ENCODE data around the gene PIEZO1.

The PIEZO1 gene

DNA sequence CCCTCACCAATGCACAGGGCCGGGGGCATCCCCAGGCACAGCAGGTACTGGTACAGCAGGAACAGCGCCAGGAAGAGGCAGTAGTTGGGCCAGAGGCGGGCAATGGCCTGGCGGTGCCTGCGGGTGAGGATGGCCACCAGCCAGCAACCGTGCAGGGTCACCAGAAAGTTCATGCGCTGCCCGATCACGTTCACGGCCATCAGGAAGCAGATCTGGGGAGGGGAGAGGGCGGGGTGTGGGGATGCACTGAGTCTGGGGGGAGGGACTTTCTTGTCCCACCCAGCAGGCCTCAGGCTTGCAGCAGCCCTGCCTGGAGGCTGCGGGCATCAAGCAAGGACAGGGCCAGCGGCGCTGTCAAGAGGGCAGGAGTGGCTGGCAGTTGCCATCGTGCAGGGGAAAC, 53.3 kb downstream of the PIEZO1 start:
- DNase-seq: no peak

- DNase-seq: peak; percentile 45
These were observed 54.1 kb downstream of the PIEZO1 start for GRCh38 chr16:88730632-88731607.

DNA sequence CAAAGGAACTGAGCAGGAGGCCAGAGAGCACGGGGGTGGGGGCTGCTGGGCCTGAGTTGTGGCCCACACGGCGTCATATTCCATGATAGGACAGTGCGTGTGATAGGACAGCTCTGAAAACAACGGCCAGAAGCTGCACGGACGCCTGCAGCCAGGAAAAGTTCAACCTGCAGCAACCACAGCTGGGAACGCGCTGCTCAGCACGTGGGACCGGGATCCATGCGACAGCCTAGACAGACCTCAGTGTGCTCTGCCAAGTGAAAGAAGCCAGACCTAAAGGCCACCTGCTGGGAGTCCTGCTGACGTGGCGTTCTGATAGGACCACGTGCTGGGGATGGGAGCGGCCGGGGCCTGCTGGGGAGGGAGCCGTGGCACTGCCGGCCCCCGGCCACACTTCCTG, 57.1 kb downstream of the PIEZO1 start:
- DNase-seq: peak; percentile 34

GRCh38 chr16:88726981-88727380, 58.0 kb downstream of the PIEZO1 start:
- DNase-seq: no peak

DNA sequence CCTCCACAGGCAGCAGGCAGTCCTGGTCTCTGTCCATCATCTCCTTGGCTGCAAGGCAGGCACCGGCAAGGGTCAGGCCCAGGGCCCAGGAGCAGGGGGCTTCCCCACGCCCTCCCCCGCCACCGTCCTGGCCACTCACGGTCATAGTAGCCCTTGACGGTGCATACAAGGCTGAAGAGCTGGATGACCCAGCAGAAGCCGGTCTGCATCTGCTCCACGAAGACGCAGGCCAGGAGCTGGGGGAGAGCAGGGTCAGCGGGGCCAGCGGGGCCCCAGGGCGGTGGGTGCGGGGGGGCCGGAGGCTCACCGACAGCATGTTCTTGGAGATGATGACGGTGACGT, 58.6 kb downstream of the PIEZO1 start:
- no peak for DNase-seq

DNA sequence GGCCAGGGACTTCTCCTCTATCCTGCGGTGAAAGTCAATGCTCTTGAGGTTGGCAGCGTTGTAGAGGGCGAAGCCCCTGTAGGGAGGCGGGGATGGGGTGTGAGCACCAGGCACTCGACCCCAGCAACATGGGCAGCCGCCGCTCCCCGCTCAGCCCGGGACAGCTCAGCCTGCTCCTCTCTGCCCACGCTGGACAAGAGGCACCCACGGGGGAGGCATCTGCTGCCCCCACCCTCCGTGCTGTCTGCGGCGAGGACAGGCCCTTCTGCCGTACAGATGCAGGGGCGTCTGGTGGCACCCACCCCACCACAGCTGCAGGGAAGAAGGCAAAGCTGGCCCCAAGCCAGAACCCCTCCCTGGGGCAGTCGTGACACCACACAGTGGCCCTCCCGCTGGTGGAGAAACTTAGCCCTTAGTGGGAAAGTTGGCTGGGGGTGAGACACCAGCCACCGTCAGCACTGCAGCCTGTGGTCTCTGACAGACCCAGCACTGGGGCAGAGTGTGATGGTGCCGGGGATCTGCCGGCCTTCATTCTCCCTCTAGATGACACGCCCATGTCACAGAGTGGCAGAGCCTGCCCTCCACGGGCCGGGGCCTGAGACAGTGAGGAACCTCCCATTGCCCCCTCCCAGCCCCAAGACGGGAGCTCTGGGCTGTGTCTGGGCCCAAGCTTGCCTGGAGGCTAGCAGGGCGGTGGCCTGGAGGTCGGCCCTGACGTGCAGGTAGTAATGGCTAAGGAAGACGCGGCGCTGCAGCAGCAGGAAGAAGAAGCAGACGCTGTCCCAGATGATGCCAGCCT, 59.2 kb downstream of the PIEZO1 start:
- DNase-seq: no peak

DNA sequence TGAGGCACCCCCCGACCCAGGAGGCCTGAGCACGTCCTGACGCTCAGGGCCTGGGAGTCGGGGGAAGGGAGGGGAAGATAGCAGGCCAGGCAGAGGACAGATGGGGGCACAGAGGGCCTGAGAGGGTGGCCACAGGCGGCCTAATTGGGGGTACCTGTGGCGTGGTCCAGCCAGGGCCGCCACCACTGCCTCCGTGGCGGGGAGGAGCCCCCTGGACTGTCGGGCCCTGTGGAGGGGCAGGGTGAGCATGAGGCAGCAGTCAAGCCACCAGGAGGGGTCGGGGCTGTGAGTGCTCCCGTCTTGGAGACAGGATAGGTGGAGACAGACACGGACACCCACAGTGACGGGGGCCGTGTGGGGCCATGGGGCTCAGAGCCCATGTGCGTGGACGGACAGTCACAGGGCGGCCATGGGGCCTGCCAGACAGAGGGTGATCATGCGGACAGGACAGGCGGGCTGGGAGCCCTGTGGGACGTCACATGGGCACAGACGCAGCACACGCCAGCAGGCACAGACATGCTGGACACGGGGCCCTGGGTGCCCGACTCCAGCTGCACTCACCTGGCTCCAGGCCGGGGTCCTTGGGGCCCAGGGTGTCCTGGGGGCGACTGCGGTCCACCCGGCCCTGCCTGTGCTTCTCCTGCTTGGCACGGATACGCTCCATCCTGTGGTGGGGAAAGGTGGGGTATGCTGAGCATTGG, 60.0 kb downstream of the PIEZO1 start:
- DNase-seq: no peak

- DNase-seq: no peak
These were observed 61.1 kb downstream of the PIEZO1 start for GRCh38 chr16:88723911-88724310.

- no peak for DNase-seq
These were observed 61.5 kb downstream of the PIEZO1 start for GRCh38 chr16:88723507-88723887.

- DNase-seq: no peak
These were observed 62.1 kb downstream of the PIEZO1 start for GRCh38 chr16:88722784-88723506.

DNA sequence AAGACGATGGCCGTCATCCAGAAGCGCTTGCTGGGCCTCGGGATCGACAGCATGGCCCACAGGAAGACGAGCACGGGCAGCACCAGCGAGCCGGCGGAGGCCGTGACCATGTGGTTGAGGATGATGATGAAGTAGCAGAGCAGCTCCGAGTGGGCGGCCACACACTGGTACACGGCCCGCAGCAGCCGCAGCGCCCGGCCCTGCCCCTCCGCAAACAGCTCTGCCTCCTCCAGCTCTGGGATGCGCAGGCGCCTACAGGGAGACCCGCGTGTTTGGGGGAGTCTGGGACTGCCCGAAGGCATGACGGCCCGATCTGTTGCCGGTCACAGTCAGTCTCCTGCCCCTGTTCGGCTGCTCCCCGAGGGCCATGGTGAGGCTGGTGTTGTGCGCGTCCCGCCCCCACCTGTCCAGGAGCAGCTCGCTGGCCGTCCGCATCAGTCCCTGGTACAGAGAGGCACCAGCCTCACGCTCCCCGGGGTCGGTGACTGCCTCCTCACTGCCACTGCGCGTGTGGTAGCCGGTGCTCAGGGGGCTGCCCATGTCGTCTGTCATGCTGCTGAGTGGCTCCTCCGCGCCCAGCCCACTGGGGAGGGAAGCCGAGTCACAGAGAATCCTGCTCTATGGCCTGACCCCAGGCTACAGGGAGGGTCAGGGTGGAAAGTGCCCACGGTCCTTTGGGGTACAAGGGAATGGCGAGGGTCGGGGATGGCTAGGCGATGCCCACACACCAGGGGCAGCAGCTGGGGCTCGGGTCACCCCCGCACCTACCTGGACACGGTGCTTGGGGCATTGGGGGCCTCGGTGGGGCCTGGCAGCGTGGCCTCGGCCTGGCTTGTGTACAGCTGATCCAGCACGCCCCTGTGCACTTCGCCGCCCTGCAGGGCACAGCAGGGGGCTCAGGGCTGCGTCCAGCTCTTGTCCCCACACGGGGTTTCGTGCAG, 62.9 kb downstream of the PIEZO1 start:
- DNase-seq: no peak

GRCh38 chr16:88721236-88721635, 63.8 kb downstream of the PIEZO1 start:
- no peak for DNase-seq

GRCh38 chr16:88720396-88720970, 64.5 kb downstream of the PIEZO1 start:
- no peak for DNase-seq

- DNase-seq: no peak
These were observed 65.1 kb downstream of the PIEZO1 start for GRCh38 chr16:88719933-88720296.

DNA sequence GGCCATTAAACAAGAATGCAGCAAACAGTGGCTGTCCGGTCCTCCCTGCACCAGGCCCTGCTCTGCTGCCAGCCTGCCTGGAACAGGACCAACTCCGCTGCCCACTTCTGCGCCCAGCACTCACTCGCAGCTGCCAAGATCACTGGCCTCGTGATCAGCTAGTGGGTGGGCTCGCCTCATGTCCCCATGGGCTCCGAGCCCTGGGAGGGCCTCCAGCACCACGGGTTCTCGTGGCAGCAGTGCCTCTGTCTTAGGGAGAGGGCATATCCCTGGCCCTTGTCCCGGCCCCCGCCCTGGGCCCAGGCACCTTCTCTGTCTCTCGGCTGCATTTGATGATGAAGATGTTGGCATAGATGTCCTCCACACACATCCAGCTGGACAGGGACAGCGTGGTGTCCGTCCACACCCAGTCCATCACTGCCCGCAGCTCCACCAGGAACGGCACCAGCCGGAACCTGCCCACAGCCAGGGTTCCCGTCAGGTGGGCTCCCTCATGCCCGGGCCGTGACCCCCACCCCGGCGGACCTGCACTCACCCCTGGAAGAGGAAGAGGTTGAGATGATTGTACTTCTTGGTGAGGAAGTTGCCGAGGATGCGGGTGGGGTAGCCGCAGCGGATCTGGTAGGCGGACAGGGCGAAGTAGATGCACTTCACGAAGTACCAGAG, 65.6 kb downstream of the PIEZO1 start:
- DNase-seq: no peak

DNA sequence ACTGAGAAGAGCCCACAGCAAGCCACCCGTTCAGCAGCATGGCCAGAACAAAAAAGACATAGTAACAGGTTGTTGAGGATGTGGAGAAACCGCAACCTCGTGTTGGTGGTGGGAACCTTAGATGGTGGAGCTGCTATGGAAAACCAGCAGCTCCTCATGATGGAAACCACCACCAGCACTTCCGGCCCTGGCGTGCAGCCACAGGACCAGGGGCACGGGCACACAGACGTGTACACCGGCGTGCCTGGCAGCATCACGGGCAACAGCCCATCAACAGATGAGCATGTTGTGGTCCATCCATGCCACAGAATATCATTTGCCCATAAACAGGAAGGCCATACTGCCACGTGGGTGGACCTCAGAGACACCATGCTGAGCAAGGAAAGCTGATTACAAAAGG, 66.8 kb downstream of the PIEZO1 start:
- DNase-seq: no peak

DNA sequence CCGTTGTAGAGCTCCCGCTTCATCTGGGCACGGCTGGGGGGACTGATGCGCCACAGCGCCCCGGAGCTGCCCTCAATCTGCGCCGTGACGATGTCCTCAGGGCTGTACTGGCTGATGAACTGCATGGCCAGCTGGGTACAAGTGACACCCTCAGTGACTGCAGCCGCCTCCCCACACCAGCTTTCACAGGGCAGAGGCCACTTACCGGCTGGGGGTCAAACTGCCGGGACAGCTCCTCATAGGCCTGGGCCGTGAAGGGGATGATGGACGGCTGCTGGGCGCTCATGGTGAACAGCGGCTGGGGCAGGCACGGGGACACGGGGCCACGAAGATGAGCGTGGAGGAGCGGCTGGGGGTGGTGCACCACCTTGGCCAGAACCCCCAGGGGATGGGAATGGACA, 68.4 kb downstream of the PIEZO1 start:
- no peak for DNase-seq

DNA sequence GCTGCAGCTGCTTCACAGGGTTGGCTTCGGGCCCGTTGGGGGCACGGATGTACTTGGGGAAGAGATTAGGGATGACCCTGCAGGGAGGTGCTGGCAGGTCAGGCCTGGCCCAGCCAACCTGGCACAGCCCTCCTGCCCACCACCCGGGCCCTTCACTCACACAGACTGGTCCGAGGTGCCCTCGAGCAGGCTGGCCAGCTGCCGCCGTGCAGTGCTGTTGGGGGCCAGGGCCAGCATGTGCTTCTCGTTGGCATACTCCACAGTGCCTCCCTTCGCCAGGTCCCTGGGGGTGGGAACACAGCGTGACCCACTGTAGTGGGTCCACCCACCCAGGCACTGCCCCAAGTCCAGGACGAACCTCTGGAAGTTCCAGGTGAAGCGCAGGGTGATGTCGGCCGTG, 68.8 kb downstream of the PIEZO1 start:
- DNase-seq: no peak

DNA sequence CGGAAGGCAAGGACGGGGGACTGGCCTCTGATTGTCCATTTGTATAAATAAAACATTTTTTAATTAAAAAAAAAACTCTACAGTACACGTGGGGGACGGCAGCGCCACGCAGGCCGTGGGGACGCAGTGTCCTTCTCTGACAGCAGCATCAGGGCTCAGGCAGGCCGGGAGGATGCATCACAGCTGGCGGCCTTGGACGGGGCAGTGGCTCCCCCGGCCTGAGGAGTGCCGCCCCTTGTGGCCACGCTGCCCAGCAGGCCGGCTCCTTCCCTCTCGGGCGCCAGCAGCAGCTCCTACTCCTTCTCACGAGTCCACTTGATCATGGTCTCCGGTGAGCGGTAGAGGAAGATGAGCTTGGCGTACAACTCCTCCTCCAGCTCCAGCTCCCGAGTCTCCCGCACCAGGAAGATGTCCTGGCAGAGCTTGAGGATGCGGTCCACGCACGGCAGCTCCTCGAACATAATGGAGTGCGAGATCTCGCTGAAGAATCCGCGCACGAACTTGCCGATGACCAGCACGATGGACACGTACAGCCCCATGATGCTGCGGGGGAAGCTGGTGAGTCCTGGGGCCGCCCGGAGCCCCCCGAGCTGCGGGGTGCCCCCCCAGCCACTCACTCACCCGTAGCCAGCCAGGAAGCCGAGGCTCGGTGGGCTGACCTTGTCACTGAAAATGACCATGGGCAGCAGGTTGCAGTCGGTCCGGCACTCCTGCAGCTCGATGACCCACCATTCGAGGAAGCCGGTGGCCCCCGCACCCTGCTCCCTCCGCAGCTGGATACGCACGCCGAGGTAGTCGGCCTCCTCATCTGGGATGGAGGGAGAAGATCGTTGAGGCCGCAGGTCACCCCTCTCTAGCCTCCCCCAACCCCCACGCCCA, 69.5 kb downstream of the PIEZO1 start:
- no peak for DNase-seq

All from fibroblast of upper back skin (primary cell).